ENCODE results near the gene ARL17A.
"Not testable (repeated sequence)": the region's sequence is repeated elsewhere in the genome, so short reads cannot be mapped to it uniquely, and the experiment has no call there.

Gene ARL17A

DNA sequence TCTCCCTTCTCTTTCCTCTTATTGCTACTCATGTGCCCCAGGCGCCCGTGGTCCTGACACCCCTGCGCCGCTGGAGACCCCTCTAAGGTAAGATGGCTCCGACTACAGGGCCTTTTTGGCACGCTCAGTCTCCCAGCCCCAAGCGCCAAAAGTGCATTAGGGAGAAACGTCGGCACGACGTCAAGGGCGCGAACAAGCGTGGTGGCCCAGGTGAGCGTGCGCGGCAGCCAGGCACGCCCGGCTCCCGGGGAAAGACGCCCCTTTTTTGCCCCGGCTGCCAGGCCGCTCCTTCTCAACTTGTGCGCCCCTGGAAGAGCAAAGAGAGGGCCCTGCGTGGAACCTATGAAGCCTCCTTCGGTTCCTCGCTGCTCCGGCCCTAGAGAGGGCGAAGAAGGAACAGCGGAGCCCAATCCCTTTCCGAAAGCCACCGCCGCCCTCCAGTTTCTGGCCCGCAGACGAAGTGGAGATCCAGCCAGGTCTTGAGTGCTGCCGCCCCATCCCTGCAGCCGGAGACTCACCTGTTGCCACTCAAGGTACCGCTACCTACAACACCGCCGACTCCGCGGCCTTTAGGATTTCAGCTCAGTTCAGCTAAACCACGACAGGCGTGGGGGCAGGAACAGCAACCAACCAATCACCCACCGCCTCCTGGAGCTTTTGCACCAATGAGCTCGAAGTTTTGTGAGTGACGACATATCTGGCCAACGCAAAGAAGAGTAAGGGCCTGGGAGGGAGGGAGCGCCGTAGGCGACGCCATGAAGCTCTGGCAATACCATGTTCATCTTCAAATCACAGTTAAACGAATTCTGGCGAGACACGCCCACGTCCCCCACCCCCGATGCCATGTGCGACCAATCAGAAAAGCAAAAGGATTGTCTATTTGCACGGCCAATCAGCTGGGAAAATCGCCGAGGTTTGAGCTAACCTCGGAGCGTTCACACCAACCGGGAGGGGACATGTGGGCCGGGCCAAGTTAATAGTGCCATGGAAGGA, at the start of gene ARL17A:
ARL17A (minus strand) TSS at position 609 of the 993 bp plus-strand sequence. CDS start 3,369 bp downstream, outside the sequence.
- DNase-seq (ENCODE audit: low read depth, low spot score): peak; percentile 51

DNA sequence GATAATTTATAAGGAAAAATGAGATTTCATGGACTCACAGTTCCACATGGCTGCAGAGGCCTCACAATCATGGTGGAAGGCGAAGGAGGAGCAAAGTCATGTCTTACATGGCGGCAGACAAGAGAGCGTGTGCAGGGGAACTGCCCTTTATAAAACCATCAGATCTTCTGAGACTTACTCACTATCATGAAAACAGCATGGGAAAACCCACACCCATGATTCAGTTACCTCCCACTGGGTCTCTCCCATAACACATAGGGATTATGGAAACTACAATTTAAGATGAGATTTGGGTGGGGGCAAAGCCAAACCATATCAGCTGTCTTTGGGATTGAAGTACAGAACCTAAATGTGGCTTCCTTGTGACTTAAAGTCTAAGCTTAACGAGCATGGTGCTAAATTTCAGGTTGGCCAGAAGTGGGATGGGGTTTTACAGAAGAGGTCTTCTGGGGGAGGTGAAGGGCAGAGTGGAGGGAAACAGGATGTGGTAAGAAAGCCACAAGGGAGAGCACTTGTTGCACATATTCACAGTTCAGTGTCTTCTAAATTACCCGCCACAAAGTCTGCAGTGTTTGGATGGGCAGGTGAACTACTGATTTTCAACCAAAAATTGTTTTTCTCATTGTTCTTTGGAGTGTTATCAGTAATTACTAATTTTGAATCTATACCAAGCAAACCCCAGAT, 49.4 kb upstream of the ARL17A start:
- not testable (repeated sequence) for DNase-seq (ENCODE audit: low read depth, low spot score)

DNA sequence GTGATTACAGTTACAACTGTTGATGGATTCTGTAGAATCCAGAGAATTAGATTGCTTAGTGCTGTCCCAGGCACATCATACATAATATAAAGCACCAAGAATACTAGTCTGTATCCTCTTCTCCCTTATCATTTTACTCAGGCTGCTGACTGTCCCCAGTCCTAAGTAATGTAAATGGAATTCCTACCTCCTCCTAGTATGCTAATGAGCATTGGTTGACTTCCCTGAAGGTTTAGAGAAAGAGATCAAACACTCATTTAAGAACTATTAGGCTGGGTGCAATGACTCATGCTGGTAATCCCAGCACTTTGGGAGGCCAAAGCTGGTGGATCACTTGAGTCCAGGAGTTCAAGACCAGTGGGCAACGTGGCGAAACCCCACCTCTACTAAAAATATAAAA, 48.0 kb upstream of the ARL17A start:
- DNase-seq (ENCODE audit: low read depth, low spot score): not testable (repeated sequence)

DNA sequence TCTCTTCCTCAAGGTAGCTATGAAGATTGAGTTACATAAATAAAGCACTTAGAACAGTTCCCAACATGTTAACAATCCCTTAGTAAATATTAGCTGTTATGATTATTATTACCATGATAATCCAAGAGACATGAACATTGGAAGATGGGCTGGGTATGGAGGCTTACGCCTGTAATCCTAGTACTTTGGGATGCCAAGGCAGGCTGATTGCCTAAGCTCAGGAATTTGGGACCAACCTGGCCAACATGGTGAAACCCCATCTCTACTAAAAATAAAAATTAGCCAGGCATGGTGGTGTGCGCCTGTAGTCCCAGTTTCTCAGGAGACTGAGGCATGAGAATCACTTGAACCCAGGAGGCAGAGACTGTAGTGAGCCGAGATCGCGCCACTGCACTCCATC, 45.2 kb upstream of the ARL17A start:
- DNase-seq (ENCODE audit: low read depth, low spot score): not testable (repeated sequence)

DNA sequence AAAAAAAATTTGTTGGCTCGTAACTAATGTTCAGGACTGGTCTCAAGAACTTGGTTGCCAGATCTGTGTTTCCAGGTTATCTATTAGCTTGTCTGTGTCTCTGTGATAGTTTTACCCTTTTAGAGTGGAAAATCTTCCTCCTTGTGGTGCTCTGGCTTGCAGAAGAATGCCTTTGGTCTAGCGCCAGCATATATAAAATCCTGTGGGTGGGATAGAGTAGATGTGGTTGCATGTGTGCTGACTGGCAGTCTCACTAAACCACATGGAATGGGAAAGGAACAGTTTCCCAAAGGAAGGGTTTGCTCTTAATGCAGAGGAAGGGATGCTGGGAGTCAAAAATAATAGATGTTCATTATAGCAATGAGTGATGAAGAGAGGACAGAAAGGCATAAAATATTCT, 44.3 kb upstream of the ARL17A start:
- DNase-seq (ENCODE audit: low read depth, low spot score): not testable (repeated sequence)

DNA sequence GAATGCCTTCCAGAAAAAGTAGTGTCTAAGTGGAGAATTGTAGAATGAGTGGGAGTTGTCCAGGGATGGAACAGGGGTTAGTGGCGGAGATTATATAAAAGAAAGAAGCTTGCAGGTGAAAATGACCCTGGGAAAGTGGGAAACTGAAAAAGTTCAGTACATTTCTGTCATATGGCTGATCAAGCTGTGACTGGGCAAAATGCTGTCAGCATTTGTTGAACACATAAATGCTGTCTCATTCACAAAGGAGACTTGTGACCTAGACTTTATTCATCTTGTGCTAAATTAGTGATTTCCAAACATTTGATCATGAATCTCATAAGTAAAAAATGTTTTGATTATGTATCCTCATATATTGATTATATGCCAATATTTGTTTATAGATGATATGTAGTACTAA, 39.5 kb upstream of the ARL17A start:
- DNase-seq (ENCODE audit: low read depth, low spot score): not testable (repeated sequence)

DNA sequence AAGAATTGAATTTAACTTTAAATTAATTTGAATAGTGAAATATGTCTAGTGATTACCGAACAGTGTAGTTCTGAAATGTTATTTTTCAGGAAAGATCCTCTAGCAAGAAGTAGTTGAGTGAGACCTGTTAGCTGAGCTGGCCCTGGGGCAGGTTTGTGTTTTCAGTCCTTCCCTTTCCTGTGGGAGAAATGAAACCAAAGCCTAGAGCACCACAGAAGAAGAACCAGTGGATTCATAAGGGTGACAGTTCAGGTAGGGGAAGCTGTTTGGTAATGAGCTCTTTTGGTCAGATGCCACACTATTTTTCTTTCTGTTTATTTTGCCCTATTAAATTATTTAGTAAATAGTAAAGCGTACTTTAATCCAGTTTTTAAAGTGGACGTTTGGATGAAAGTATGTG, 37.6 kb upstream of the ARL17A start:
- not testable (repeated sequence) for DNase-seq (ENCODE audit: low read depth, low spot score)

DNA sequence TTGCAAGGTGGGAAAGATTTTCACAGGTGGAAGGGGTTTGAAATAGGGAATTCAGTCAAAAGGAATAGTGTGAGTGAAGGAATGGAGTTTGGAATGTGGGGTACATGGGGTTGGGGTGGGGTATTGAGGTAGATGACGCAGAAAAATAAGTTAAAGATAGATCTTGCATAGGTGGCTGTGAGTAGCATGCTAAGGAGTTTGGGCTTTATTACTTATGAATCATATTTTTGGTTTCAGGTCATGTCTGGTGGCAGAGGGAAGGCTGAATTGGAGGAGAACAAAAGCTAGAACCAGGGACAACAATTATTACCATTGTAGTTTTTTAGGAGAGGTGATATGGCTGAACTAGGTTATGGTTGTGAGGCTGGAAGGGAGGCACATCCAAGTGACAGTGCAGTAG, 34.4 kb upstream of the ARL17A start:
- not testable (repeated sequence) for DNase-seq (ENCODE audit: low read depth, low spot score)

DNA sequence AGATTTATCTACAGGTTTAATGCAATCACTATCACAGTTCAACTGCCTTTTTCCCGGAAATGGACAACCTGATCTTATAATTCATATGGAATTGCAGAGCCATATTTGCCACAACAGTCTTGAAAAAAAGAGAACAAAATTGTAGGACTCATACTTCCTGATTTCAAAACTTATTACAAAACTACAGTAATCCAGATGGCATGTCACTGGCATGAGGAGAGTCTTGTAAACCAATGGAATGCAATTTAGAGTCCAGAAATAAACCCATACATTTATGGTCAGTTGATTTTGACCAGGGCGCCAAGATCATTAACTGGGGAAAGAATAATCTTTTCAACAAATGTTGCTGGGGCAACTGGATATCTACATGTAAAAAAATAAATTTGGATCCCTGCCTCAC, 31.8 kb upstream of the ARL17A start:
- DNase-seq (ENCODE audit: low read depth, low spot score): not testable (repeated sequence)

DNA sequence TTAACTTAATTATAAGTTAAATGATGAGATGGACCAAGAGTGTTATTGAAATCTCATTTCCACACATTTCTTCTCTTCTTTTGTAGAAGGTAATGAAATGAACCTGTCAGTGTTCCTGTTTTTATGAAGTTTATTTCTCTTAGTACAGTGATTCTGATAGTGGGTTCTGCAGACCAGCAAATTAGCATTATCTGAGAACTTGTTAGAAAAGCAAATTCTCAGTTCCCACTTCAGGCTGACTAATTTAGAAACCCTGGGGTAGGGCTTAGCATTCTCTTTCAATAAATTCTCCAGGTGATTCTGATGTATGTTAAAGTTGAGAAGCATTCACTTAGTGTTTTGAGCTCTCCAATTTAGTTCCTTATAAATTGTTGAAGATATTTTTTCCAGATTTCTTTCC, 23.6 kb upstream of the ARL17A start:
- DNase-seq (ENCODE audit: low read depth, low spot score): not testable (repeated sequence)

DNA sequence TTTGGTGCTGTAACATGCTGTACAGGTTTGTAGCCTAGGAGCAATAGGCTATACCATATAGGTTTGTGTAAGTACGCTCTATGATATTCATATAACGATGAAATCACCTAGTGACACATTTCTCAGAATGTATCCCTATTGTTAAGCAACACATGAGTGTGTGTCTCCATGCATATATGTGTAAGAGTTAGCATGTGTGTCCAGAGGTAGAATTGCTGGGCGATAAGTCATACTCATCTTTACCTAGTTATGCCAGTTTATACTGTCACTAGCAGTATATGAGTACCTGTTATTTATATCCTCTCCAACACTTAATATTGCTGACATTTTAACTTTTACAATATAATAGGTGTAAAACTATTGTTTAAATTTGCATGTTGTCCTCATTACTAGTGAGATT, 21.3 kb upstream of the ARL17A start:
- DNase-seq (ENCODE audit: low read depth, low spot score): not testable (repeated sequence)

DNA sequence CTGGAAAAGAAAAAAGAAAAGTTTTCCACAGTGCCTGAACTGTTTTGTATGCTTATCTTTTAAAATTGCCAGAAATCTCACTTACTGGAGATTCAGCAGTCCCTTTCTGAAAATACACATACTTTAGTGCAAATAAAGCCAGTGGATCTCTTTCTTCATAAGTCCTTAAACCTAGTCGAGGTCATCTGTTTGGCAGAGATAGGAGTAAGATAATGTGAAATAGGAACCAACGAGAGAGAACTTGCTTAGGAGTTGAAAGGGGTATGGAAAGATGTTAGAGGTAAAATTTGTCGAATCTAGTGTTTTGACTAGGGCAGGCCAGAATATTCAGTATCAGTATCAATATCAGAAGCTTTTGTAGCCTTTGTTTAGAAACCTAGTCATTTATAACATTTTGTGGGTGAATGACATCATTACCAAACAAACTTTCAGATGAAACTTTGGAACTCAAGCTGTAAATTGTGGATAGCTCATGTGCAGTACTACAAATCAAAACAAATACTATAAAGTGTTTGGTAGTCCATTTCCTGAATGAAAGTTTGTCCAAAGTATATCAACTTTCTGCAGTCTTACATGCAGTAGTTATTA, 18.9 kb upstream of the ARL17A start:
- not testable (repeated sequence) for DNase-seq (ENCODE audit: low read depth, low spot score)

DNA sequence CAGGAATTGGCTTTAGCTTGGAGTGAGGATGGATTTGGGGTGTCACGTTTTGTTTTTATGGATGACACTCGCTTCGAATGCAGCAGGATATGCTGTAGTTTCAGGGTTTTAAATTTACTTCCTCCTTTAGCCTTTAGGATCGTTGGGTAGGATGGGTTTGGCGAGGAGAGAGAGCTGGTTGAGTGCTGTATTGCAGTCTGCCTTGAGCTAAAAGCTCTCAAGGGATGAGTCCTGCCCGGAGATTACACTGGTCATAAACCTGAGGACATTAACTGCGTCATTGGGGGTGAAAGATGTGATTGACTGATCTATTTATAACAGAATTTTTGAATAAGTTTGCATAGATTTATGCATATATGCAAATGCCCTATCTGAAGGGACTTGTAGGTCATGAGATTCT, 11.8 kb upstream of the ARL17A start:
- not testable (repeated sequence) for DNase-seq (ENCODE audit: low read depth, low spot score)

DNA sequence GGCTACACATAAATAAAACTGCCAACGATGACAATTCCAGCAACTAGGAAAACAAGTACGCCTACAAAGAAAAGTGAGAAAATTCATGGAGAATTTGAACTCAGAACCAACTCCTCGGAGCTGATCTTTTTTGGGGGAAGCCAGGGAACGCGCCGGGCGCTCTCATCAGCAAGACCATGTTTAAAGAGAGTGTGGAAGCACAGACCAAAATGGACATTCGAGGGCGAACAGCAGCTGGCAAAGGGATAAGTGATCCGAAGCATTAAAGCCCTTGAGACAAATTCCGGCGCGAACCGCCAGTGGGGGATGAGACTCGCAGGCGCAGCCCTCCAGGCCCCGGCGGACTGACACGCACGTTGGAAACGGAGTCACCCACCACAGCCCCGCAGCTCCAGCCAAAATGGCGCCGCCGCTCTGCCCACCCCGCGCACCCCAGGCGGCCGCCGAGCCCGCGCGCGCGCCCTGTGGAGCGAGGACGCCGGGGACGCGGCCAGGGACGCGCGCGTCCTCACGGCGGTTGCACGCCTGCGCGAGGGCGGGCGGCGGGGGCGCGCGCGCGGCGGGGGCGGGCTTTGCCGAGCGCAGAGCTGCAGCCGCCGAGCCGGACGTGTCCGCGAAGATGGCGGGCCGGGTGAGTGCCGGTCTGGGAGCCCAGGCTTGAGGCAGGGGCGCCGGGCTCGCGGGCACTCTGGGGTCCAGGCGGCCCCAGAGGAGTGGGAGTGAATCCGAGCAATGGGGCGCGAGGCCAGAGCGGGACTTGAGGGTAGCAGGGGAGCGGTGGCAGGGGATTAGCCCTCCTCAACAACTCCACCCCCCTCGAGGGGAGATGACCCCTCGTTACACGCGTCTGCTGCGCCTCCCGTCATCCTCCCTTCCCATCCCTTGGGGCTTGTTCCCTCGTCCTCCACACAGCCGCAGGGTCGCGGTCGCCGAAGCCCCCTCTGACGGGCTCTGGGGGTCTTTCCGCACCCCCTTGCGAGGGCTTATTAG, 11.0 kb upstream of the ARL17A start, which contains the start of gene NSF:
NSF (plus strand) TSS at position 513 of the 990 bp plus-strand sequence; CDS start at position 620, 107 bp downstream.
- not testable (repeated sequence) for DNase-seq (ENCODE audit: low read depth, low spot score)

DNA sequence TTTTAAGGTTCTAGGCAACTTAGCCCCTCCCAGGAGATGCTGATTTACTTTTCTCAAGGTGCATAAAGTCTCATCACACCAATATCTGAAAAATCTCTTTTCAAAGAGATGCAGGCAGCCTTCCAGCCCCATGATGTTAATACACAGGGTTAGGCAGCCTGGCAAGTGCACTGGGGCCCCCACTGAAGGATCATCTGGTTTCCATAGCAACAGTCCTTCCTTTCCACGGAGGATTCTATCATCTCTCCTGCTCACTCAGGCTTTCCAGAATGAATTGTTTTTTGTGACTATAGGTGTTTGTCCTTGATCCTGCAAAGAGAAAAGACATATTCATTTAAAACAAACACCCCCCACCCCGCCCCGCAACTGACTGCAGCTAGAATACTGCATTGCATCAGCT, 6.0 kb upstream of the ARL17A start:
- DNase-seq (ENCODE audit: low read depth, low spot score): not testable (repeated sequence)

DNA sequence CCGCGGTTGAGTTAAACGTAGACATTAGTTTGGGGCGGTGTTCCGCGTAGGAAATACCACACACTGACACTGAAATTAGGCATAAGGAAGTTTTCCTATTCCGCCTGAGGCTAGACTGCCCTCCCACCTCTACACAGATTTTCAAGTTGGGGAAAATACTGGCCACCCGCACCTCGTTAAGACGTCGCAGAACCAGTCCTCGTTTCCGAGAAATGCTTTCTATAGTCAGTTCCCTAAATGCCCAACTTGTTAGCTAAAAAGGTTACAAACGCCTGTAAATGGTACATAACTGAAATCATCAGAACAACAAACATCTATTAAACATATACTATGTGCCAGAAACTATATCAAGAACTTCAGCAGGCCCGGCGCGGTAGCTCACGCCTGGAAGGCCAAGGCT, 591 bp upstream of the ARL17A start:
- not testable (repeated sequence) for DNase-seq (ENCODE audit: low read depth, low spot score)

DNA sequence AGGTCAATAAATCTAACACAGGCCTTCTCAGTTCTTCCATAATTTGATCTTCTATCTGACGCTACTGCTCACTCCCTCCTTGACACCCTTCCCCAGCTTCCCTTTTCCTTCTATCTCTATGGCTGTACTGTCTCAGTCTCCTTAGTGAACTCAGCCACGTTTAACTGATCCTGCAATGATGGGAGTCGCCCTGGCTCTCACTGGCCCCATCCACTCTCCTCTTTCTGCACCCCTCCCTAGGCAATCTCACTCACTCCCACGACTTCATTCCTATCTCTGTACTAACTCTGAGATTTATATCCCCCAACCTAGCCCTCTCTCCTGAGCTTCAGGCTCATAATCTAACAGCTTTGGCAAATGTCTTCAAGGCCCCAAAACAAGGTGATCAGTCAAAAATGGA, 7.7 kb downstream of the ARL17A start:
- not testable (repeated sequence) for DNase-seq (ENCODE audit: low read depth, low spot score)

DNA sequence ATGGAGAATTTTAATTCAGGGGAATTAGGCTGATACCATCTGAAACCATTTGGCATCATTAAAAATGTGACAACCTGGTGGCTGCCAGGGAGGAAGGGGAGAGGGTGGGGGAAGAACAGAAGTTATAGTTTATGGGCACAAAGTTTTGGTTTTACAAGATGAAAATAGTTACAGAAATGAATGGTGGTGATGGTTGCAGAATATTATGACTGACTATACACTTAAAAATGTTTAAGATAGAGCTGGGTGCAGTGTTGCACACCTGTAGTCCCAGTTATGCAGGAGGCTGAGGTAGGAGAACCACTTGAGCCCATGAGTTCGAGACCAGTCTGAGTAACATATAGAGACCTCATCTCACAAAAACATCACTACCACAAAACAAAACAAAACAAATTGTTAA, 12.5 kb downstream of the ARL17A start:
- DNase-seq (ENCODE audit: low read depth, low spot score): not testable (repeated sequence)

DNA sequence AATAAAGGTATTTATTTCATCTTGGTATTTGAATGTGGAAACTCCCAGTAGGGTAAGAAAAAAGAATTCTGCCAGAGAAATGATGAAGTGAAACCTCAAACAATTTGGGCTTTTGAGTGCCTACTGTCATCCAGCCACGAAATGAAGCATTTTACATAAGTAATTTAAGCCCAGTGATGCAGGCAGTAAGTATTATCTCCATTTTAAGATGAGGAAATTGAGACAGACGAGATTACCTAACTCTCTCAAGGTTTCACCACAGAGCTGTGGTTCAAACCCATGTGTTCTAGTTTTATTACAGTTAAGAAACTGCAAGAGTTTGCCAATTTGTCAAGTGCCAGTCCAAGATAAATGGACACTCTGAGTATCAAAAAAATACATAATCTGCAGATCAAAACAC, 13.2 kb downstream of the ARL17A start:
- DNase-seq (ENCODE audit: low read depth, low spot score): not testable (repeated sequence)

DNA sequence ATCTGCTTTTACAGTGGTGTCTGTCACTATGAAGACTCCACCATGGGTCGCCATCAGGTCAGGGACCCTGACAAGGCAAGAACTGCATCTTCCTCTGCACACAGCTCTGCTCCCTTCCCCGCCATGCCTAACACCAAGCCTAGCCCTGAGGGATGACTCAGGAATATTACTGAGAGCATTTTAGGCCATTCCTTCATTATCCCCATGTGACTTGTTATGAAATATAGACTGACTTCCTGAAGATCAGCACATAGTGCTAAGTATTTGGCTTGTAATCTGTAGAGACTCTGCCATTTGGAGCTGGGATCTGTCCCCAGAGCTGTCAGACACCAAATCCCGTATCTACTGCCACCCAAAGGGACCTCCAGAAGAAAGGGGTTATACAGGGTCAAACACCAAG, 19.4 kb downstream of the ARL17A start:
- not testable (repeated sequence) for DNase-seq (ENCODE audit: low read depth, low spot score)

DNA sequence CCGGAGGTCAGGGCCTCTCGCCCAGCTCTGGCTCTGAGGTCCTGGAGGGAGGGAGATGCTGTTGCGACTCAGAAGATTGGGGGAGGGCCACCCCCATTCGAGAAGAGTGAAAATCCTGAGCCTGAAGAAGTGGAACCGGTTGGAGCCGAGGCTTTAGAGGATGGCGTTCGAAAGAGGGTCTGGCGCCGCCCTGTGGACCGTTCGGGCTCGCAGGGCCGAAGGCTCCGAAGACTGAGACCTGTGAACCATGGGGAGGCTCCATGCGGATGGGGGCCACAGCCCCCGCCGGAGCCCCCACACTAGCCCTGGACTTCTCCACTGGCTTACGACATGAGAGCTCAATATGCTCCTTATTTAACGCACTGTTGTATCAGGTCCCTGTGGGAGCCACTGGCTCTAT, 20.3 kb downstream of the ARL17A start:
- not testable (repeated sequence) for DNase-seq (ENCODE audit: low read depth, low spot score)

All from activated naive CD8-positive, alpha-beta T cell treated with anti-CD3 and anti-CD28 coated beads, Interleukin-2, amount 50 U/mL, for 16 hours (primary cell).